Measurements from ENCODE around the gene SAPCD2.
A peak's percentile ranks its signal among the peaks of the same experiment; 100 is the strongest.

Gene SAPCD2

GRCh38 chr9:137080260-137081122 is 10.1 kb upstream of the SAPCD2 start:
- no peak for DNase-seq

- no peak for DNase-seq
Observed at GRCh38 chr9:137079401-137079787, 9.0 kb upstream of the SAPCD2 start.

- DNase-seq, result no peak
Observed at GRCh38 chr9:137078701-137079400, 8.5 kb upstream of the SAPCD2 start.

- DNase-seq, result no peak
Observed at GRCh38 chr9:137077758-137078693, 7.7 kb upstream of the SAPCD2 start.

GRCh38 chr9:137077010-137077747 is 6.8 kb upstream of the SAPCD2 start, which contains the start of gene UAP1L1:
Gene UAP1L1, plus strand, starts transcription at chr9:137077517. Its CDS starts 16 bp downstream, at chr9:137077533.
- peak; percentile 63 for DNase-seq

- no peak for DNase-seq
Observed at GRCh38 chr9:137076636-137077009, 6.3 kb upstream of the SAPCD2 start.

GRCh38 chr9:137075275-137075775 is 5.0 kb upstream of the SAPCD2 start:
- no peak for DNase-seq

GRCh38 chr9:137074657-137075274 is 4.4 kb upstream of the SAPCD2 start:
- no peak for DNase-seq

GRCh38 chr9:137073992-137074399 is 3.6 kb upstream of the SAPCD2 start:
- DNase-seq, result no peak

GRCh38 chr9:137071282-137071681 is 925 bp upstream of the SAPCD2 start:
- DNase-seq, result no peak

- DNase-seq, result no peak
Observed at GRCh38 chr9:137070906-137071275, 534 bp upstream of the SAPCD2 start.

- no peak for DNase-seq
Observed at GRCh38 chr9:137069508-137070091, 757 bp downstream of the SAPCD2 start.

GRCh38 chr9:137068539-137069507 is 1.5 kb downstream of the SAPCD2 start:
- no peak for DNase-seq

GRCh38 chr9:137067860-137068538 is 2.4 kb downstream of the SAPCD2 start:
- DNase-seq, result peak; percentile 74

- DNase-seq, result no peak
Observed at GRCh38 chr9:137066096-137066861, 4.1 kb downstream of the SAPCD2 start.

GRCh38 chr9:137065336-137065967 is 4.9 kb downstream of the SAPCD2 start:
- DNase-seq, result no peak

GRCh38 chr9:137064880-137065164 is 5.5 kb downstream of the SAPCD2 start:
- no peak for DNase-seq
